GM18868 (cell line): ENCODE measurements around the gene BSND.

ENCODE experiments used
- ATAC-seq: cut with Tn5 transposase; IDR thresholded peaks from one replicate; pipeline ENCODE4 v1.9.1; 2021; ENCODE audit warnings: mild to moderate bottlenecking, moderate library complexity; ENCODE audit not compliant: unreplicated experiment

Gene BSND

DNA sequence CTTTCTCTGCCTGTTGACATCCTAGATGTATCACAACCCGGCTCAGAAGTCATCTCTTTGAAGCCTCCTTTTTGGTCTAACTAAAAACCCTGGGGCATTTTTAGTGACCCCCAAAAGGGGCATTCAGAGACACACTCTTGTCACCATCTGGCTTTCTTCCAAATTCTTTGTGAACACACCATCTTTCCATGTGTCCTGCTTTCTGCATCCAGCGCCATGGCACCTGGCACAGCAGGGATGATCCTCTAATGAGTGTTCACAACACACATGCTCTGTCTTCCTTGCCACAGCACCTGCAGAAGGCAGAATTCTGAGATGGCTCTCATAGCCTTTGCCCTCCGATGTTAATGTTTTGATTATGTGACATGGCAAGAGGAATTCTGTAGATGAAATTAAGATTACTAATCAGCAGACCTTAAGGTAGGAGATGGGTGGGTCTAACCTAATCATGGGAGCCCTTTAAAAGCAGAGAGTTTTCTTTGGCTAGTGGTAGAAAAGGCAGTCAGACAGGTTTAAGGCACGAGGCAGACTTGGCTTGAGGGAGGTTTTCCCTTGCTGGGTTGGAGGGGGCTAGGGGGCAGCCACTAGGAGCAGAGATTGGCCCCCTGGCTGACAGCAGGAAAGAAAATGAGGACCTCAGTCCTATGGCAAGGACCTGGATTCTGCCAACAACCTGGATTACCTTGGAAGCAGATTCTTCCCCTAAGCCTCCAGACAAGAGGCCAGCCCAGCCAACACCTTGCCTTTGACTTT, 23.2 kb upstream of the BSND start:
- no peak for ATAC-seq

DNA sequence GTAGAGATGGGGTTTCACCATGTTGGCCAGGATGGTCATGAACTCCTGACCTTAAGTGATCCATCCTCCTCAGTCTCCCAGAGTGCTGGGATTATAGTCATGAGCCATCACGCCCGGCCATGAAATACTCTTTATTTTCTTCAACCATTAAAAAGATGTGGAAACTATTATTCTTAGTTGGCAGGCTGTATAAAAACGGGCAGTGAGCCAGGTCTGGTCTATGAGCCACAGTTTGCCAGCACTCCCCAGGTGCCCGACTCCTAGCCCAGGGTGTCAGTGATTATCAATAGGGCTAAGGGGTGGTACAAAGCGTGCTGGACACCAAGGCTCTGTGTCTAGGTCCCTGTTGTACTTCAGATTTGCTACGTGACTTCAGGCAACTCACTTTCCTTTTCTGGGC, 22.0 kb upstream of the BSND start:
- no peak for ATAC-seq

- ATAC-seq: no peak
These were observed 21.0 kb upstream of the BSND start for GRCh38 chr1:54977533-54978297.

- ATAC-seq: no peak
These were observed 20.0 kb upstream of the BSND start for GRCh38 chr1:54978528-54979326.

GRCh38 chr1:54979327-54979891, 19.3 kb upstream of the BSND start:
- ATAC-seq: no peak

GRCh38 chr1:54980046-54980527, 18.6 kb upstream of the BSND start:
- no peak for ATAC-seq

- ATAC-seq: no peak
These were observed 18.0 kb upstream of the BSND start, which contains the start of gene TMEM61 for GRCh38 chr1:54980528-54981241. TSS of gene TMEM61 (plus strand) at chr1:54980628. CDS start at chr1:54981066, 438 bp downstream.

GRCh38 chr1:54981466-54981865, 17.3 kb upstream of the BSND start:
- ATAC-seq: no peak

- ATAC-seq: no peak
These were observed 16.0 kb upstream of the BSND start for GRCh38 chr1:54982739-54983138.

DNA sequence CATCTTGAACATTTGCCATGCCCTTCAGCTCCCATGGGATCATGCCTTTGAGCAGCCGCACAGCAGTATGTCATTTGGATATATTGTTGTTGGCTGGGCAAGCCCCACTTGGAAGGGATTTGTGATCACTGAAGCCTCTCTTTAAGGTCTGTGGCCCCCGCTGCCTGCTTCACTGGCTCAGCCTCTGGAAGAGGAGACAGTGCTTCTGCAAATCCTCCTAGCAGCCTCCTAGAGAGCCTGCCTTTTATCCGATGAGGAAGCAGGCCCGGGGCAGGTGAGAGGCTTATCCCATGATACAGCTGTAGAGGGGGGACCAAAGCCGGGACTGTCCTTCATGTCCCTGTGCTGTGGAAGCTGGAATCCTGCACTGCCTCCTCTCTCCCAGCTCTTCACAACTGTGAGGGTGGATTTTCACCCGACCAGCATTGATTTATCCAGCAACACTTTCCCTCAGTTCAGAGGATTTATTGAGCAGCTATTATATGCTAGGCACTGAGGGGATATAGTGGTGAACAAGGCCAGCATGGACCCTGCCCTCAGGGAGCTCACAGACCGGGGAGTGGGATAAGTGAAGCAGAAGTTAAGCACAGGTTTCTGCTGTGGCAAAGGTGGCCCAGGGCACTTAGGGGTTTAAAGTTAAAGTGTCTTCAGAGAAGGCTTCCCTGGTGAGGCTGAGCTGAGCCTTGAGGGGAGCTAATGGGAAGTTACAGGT, 14.4 kb upstream of the BSND start:
- ATAC-seq: no peak

DNA sequence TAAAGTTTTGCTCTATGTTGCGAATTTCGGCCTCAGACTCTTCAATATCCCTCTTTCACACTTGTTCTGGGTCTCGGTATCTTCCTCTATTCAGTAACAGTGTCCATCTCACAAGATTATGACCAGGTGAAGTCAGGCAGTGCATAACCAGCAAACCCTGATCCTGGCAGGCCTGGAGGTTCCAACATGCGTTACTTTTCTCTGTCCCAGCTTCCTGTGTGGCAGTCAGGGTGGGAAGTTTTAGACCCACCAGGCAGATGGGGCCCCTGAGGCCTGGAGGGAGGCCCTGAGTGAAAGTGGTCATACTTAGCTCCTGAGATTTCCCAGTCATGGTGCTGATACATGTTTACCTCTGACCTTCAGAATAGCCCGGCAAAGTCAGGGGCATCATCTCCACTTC, 13.2 kb upstream of the BSND start:
- ATAC-seq: no peak

DNA sequence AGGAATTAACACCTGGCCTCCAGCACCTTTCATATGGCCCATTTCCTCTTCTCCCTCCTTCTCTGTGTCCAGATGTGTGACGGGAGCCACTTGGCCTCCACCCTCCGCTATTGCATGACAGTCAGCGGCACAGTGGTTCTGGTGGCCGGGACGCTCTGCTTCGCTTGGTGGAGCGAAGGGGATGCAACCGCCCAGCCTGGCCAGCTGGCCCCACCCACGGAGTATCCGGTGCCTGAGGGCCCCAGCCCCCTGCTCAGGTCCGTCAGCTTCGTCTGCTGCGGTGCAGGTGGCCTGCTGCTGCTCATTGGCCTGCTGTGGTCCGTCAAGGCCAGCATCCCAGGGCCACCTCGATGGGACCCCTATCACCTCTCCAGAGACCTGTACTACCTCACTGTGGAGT, 12.7 kb upstream of the BSND start:
- no peak for ATAC-seq

DNA sequence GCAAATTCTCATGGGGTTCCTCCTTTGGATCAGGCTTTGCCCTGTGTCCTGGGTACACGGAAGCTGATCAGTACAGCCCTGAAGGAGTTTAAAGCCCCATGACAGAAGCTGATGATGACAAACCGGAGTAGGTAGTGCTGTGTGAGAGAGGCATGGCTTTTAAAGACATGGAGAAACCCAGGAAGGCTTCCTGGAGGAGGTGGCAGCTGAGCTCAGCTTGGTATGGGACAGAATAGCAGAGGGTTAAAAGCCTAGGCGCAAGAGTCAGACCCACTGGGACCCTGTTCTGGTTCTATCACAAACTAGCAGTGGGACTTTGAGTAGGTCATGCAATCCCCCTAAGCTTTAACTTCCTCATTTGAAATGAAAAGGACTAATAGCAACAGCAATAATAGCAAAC, 12.2 kb upstream of the BSND start:
- no peak for ATAC-seq

GRCh38 chr1:54987427-54987826, 11.3 kb upstream of the BSND start:
- ATAC-seq: no peak

- ATAC-seq: no peak
These were observed 10.6 kb upstream of the BSND start for GRCh38 chr1:54987919-54988705.

DNA sequence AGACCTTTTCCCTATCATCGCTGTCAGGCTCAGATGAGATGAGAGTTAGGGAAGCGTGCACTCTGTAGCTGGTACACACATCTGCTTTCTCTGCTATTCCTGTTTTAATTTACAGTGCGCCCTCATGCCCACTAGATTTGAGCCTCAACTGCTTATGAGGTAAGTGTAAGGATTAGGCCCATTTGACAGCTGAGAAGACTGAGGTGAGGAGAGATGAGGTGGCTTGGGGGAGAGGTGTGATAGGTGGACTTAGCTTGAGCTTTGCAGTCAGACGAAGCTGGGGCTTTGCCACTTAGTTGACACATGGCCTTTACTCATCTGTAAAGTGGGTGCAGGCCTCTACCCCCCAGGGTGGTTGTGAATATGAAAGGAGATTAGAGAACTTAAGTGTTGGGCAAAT, 9.8 kb upstream of the BSND start:
- no peak for ATAC-seq

GRCh38 chr1:54989473-54989872, 9.3 kb upstream of the BSND start:
- ATAC-seq: no peak

DNA sequence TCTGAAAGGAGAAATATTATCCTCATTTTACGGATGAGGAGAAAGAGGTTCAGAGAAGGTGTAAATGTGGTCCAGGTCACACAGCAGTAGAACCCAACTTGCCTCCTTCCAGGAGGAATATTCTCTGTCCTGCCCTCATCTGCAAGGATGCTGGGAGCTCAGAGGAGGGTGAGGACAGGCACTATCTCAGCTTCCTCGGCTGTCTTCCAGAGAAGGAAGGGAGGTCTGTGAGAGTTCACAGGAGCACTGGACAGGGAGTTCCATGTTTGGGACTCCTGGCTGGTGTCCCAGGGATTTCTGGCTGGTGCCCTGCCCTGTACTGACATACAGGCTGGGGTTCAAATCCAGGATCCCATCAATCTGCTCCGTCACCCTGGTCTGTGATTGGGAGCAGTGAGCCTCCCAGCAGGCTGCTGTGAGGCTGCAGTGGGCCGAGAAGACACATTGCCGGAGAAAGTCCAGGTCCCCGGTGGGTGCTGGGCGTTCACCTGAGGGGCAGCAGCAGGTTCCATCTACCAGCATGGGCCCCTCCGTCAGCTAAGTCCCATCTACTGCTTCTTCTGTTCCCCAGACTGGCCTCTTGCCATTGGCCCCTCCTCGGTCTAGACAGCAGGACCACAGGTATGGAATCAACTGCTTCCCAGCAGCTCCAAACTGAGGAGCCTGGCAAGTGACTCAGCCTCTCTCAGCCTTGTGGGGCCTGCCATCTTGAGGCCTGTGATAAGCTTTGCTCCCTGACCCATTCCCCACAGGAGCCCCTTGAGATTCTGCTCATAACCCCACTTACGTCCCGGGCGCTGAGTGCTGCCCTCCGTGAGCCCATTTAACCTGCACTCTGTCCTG, 8.5 kb upstream of the BSND start:
- ATAC-seq: no peak
